ENCODE measurements around the gene NUP62. TPM values are rescaled to one million over a fixed set of nuclear protein-coding genes. Genes with fewer than 3 reads are reported as not detected.
A peak's percentile ranks its signal among the peaks of the same experiment; 100 is the strongest.

Gene NUP62
- total RNA-seq, 1 donor from 2014 or later, result 57.7 TPM

- no peak for TF ChIP-seq CTCF (IDR thresholded peaks at IDR 0.05)
- H3K36me3 Mint-ChIP-seq (ENCODE audit: unreplicated experiment), result peaks cover 13% of the 10 kb centered on the region
- H3K27ac Mint-ChIP-seq (ENCODE audit: unreplicated experiment), result no peak overlapping the region
- no peak overlapping the region for H3K4me3 Mint-ChIP-seq (ENCODE audit: unreplicated experiment)
- H3K9me3 Mint-ChIP-seq (ENCODE audit: unreplicated experiment), result no peaks in the 10 kb centered on the region
- DNase-seq (ENCODE audit: extremely low spot score, unreplicated experiment), result no peak
- peaks cover 11% of the 10 kb centered on the region for H3K4me1 Mint-ChIP-seq (ENCODE audit: unreplicated experiment)
- no peaks in the 10 kb centered on the region for H3K27me3 Mint-ChIP-seq (ENCODE audit: unreplicated experiment)
Observed at GRCh38 chr19:49933643-49934042, 4.3 kb upstream of the NUP62 start.

- no peaks in the 10 kb centered on the region for H3K9me3 Mint-ChIP-seq (ENCODE audit: unreplicated experiment)
- H3K27me3 Mint-ChIP-seq (ENCODE audit: unreplicated experiment), result no peaks in the 10 kb centered on the region
- no peak for TF ChIP-seq CTCF (IDR thresholded peaks at IDR 0.05)
- no peak overlapping the region for H3K4me3 Mint-ChIP-seq (ENCODE audit: unreplicated experiment)
- peaks cover 20% of the 10 kb centered on the region for H3K4me1 Mint-ChIP-seq (ENCODE audit: unreplicated experiment)
- H3K36me3 Mint-ChIP-seq (ENCODE audit: unreplicated experiment), result peaks cover 13% of the 10 kb centered on the region
- DNase-seq (ENCODE audit: extremely low spot score, unreplicated experiment), result no peak
- H3K27ac Mint-ChIP-seq (ENCODE audit: unreplicated experiment), result no peak overlapping the region
Observed at GRCh38 chr19:49932731-49933131, 3.4 kb upstream of the NUP62 start.

DNA sequence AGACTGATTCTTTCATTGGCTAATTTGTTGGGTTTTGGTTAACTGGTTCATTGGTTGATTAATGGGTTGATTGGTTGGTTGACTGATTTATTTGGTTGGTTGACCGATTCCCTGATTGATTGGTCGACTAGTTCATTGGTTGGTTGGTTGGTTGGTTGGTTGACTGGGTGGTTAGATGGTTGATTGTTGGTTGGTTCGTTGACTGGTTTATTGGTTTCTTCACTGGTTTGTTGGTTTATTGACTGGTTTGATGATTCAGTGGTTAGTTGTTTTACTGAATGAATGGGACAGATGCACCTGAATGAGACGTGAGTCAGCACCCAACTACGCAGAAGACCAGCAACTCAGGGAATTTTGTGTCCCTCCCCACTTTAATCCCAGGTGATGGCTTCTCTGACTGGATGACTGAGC is 2.7 kb upstream of the NUP62 start:
- no peak for TF ChIP-seq CTCF (IDR thresholded peaks at IDR 0.05)
- Mint-ChIP-seq H3K27ac (ENCODE audit: unreplicated experiment) (no peak overlapping the region), H3K4me3 (ENCODE audit: unreplicated experiment) (no peak overlapping the region)

GRCh38 chr19:49931293-49932040 is 2.2 kb upstream of the NUP62 start:
- Mint-ChIP-seq H3K36me3 (ENCODE audit: unreplicated experiment) (peaks cover 17% of the 10 kb centered on the region), H3K4me1 (ENCODE audit: unreplicated experiment) (peaks cover 25% of the 10 kb centered on the region), H3K27ac (ENCODE audit: unreplicated experiment) (no peak overlapping the region), H3K4me3 (ENCODE audit: unreplicated experiment) (no peak overlapping the region), H3K9me3 (ENCODE audit: unreplicated experiment) (no peaks in the 10 kb centered on the region), H3K27me3 (ENCODE audit: unreplicated experiment) (no peaks in the 10 kb centered on the region)
- TF ChIP-seq CTCF (IDR thresholded peaks at IDR 0.05), result no peak
- DNase-seq (ENCODE audit: extremely low spot score, unreplicated experiment), result no peak

More for the DNA sequence above, 2.7 kb upstream of the NUP62 start:
- H3K4me1 Mint-ChIP-seq (ENCODE audit: unreplicated experiment), result peaks cover 25% of the 10 kb centered on the region
- no peaks in the 10 kb centered on the region for H3K27me3 Mint-ChIP-seq (ENCODE audit: unreplicated experiment)
- no peaks in the 10 kb centered on the region for H3K9me3 Mint-ChIP-seq (ENCODE audit: unreplicated experiment)
- no peak for DNase-seq (ENCODE audit: extremely low spot score, unreplicated experiment)
- H3K36me3 Mint-ChIP-seq (ENCODE audit: unreplicated experiment), result peaks cover 17% of the 10 kb centered on the region

- Mint-ChIP-seq H3K36me3 (ENCODE audit: unreplicated experiment) (peaks cover 20% of the 10 kb centered on the region), H3K4me3 (ENCODE audit: unreplicated experiment) (peak overlapping the region; percentile 99), H3K27me3 (ENCODE audit: unreplicated experiment) (no peaks in the 10 kb centered on the region), H3K27ac (ENCODE audit: unreplicated experiment) (peak overlapping the region; percentile 98), H3K9me3 (ENCODE audit: unreplicated experiment) (no peaks in the 10 kb centered on the region), H3K4me1 (ENCODE audit: unreplicated experiment) (peaks cover 26% of the 10 kb centered on the region)
- DNase-seq (ENCODE audit: extremely low spot score, unreplicated experiment), result no peak
- TF ChIP-seq CTCF (IDR thresholded peaks at IDR 0.05), result no peak
Observed at GRCh38 chr19:49930483-49931011, 1.2 kb upstream of the NUP62 start.

Measured in osteocyte (in vitro differentiated cells).